ENCODE measurements around the gene TSC22D2.

The TSC22D2 gene

DNA sequence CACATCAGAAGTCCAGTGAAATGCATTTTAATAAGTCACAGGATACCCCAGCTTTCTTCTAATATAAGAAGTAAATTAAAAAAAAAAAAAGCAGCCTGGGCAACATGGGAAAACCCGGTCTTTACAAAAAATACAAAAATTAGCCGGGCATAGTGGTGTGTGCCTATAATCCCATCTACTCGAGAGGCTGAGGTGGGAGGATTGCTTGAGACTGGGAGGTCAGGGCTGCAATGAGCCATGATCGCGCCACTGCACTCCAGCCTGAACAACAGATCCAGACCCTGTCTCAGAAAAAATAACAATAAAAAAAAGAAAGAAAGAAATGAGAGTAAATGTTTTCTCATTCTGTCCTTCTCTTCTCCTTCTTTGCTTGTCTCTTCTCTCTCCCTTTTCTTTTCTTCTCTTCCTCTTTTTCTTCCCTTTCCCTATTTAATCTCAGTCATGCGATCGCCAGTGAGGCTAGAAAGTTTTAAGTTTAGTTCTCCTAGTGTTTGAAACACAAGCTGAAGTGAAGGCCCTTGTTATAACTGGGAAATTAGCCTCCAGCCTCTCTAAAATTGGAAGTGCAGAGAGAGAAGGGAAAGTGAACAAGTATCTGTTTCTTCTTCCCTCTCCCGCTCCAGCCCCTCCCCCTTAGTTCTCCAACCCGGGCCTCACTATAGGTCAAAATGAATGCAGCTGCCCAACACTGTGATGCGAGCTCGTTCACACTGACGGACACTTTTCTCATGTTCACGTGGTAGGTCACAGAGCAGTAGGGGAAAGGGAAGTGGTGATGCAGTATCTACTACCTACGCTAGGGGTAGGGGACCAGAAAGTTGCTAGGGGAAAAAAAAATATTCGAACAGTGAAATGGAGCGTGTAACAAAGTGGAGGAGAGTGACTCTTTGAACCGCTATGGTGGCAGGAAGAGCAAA, 23.5 kb upstream of the TSC22D2 start:
- peaks cover 1 to 14% (median 3%) of the 10 kb centered on the region in 5 donors for H3K4me1 ChIP-seq (ENCODE audit: control insufficient read depth in 5 of 5, insufficient read depth in 5 of 5, low read length in 5 of 5)
- H3K27me3 ChIP-seq (ENCODE audit: control insufficient read depth in 5 of 5, insufficient read depth in 4 of 5, low read length in 5 of 5) = no peaks in the 10 kb centered on the region
- H3K9ac ChIP-seq (ENCODE audit: low read length in 5 of 5) = peak overlapping the region in 2 of 5 donors; percentile 41 to 60
- H3K4me3 ChIP-seq (ENCODE audit: low read depth in 1 of 5, low read length in 5 of 5) = peak overlapping the region in 1 of 5 donors; percentile 9
- H3K36me3 ChIP-seq (ENCODE audit: control insufficient read depth in 5 of 5, insufficient read depth in 5 of 5, low read length in 5 of 5) = no peaks in the 10 kb centered on the region
- no peak overlapping the region for H3K27ac ChIP-seq (ENCODE audit: low read depth, low read length)
- H3K9me3 ChIP-seq (ENCODE audit: control insufficient read depth in 5 of 5, low read length in 5 of 5) = no peaks in the 10 kb centered on the region

DNA sequence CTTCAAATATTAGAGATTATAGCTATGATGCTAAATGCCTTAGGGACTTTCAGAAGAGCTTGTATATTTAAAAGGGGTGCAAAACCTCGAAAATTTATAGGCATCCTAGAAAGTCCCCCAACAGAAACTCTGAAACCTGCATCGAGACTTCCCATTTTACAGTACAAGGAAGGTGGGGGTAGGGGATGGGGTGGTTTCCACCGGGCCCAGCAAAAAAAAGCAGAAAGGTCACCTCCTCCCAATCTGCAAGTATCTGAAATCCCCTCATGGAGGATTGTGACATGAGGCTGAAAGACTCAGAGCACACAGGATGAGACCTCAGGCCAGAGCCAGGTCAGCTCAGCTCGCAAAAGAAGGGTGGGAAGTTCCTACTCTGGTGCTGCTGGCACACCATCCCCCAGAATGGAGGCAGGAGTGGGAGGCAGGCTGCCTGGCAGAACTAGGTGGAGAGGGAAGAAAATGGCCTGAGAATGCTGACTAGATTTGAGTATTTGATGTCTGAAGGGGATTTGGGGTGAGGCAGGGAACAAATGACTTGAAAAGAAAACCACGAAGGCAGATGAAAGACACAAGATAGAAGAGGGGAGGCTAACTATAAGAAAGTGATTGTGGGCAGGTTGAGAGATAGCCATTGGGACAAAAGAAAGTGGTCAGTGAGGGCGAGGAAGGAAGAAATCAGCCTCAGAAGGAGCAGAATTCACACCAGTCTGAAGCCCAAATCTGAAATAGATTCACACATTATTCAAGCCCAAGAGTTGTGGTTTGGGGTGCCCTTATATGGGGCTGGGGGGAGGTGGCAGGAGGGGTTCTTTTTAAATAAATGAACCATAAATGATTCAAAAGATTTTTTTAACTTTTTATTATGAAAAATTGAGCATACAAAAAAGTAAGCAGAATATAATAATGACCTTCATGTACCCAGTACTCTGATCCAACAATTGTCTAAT, 22.5 kb upstream of the TSC22D2 start:
- Histone ChIP-seq H3K4me3 (ENCODE audit: low read depth in 1 of 5, low read length in 5 of 5) (no peak overlapping the region), H3K4me1 (ENCODE audit: control insufficient read depth in 5 of 5, insufficient read depth in 5 of 5, low read length in 5 of 5) (peaks cover 1 to 14% (median 3%) of the 10 kb centered on the region in 5 donors), H3K27ac (ENCODE audit: low read depth, low read length) (no peak overlapping the region)

DNA sequence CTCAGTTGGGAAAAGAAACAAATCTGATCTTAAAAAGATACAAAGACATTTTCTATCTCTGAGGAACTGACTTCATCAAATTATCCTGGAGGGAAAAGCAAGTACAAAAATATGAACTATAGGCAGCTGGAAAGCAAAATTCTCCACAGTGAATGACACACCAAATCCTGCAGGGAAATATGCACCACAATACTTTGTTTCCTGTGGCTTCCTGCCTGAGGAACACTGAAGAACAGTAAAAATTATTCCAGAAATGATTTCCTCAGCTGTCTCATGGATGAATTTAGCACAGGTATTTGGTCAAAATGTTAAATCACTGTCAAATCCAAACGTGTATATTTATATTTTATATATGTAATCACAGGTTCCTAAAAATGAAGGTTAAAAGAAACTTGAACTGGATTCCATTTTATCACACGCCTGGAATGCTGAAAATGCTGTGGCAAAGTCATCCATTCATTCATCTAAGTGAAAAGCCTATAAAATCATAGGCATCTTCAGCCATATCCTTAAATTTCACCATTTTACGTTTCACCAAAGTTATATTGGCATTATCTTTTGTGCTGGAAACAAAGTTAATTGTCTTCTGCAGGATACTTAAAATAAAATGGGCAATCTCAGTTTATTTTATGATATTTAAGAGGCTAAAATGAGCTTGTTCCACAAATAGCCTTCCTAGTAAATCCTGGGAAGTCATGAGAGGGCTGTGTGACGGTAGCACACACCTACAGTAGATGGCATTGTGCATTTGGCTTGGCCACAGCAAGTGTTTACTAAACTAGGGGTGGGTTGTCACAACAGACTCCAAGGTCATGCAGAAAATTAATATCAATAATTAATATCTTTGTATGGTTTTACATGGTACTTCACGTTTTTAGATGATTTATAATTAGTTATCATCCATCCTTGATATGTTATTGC, 19.3 kb upstream of the TSC22D2 start:
- no peak overlapping the region for H3K27ac ChIP-seq (ENCODE audit: low read depth, low read length)
- peaks cover 1 to 14% (median 3%) of the 10 kb centered on the region in 5 donors for H3K4me1 ChIP-seq (ENCODE audit: control insufficient read depth in 5 of 5, insufficient read depth in 5 of 5, low read length in 5 of 5)
- no peaks in the 10 kb centered on the region for H3K9me3 ChIP-seq (ENCODE audit: control insufficient read depth in 5 of 5, low read length in 5 of 5)
- H3K36me3 ChIP-seq (ENCODE audit: control insufficient read depth in 5 of 5, insufficient read depth in 5 of 5, low read length in 5 of 5) = no peaks in the 10 kb centered on the region
- no peak overlapping the region for H3K4me3 ChIP-seq (ENCODE audit: low read depth in 1 of 5, low read length in 5 of 5)
- H3K9ac ChIP-seq (ENCODE audit: low read length in 5 of 5) = no peak overlapping the region
- H3K27me3 ChIP-seq (ENCODE audit: control insufficient read depth in 5 of 5, insufficient read depth in 4 of 5, low read length in 5 of 5) = no peaks in the 10 kb centered on the region

More for the DNA sequence above, 22.5 kb upstream of the TSC22D2 start:
- Histone ChIP-seq H3K36me3 (ENCODE audit: control insufficient read depth in 5 of 5, insufficient read depth in 5 of 5, low read length in 5 of 5) (no peaks in the 10 kb centered on the region), H3K9me3 (ENCODE audit: control insufficient read depth in 5 of 5, low read length in 5 of 5) (no peaks in the 10 kb centered on the region), H3K9ac (ENCODE audit: low read length in 5 of 5) (no peak overlapping the region), H3K27me3 (ENCODE audit: control insufficient read depth in 5 of 5, insufficient read depth in 4 of 5, low read length in 5 of 5) (no peaks in the 10 kb centered on the region)

- Histone ChIP-seq H3K4me1 (ENCODE audit: control insufficient read depth in 5 of 5, insufficient read depth in 5 of 5, low read length in 5 of 5) (peaks cover 0 to 14% (median under 1%) of the 10 kb centered on the region in 5 donors), H3K4me3 (ENCODE audit: low read depth in 1 of 5, low read length in 5 of 5) (no peak overlapping the region), H3K9ac (ENCODE audit: low read length in 5 of 5) (no peak overlapping the region), H3K27me3 (ENCODE audit: control insufficient read depth in 5 of 5, insufficient read depth in 4 of 5, low read length in 5 of 5) (no peaks in the 10 kb centered on the region), H3K9me3 (ENCODE audit: control insufficient read depth in 5 of 5, low read length in 5 of 5) (no peaks in the 10 kb centered on the region), H3K27ac (ENCODE audit: low read depth, low read length) (no peak overlapping the region), H3K36me3 (ENCODE audit: control insufficient read depth in 5 of 5, insufficient read depth in 5 of 5, low read length in 5 of 5) (no peaks in the 10 kb centered on the region)
Measured at GRCh38 chr3:150390087-150390486, 18.0 kb upstream of the TSC22D2 start.

DNA sequence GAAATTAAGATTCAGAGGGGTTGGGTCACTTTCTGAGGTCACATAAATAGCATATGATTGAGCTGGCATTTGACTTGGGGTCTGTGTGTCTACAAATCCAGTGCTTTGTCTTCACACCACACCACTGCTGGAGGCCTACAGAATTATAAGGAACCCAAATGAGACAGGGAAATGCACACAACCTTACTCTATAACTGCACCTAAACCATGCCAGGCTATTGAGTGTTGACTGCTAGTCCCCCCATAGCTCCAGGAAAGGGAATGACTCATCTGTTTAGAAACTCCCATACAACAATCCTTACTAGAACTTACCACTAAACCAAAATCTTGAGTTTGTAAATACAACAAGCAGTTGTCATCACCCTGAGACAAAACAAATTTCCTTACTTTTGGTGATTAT, 16.9 kb upstream of the TSC22D2 start:
- H3K4me3 ChIP-seq (ENCODE audit: low read depth in 1 of 5, low read length in 5 of 5) = no peak overlapping the region
- H3K27ac ChIP-seq (ENCODE audit: low read depth, low read length) = no peak overlapping the region
- H3K9ac ChIP-seq (ENCODE audit: low read length in 5 of 5) = no peak overlapping the region
- H3K4me1 ChIP-seq (ENCODE audit: control insufficient read depth in 5 of 5, insufficient read depth in 5 of 5, low read length in 5 of 5) = peaks cover 0 to 14% (median 0%) of the 10 kb centered on the region in 5 donors
- H3K9me3 ChIP-seq (ENCODE audit: control insufficient read depth in 5 of 5, low read length in 5 of 5) = no peaks in the 10 kb centered on the region
- no peaks in the 10 kb centered on the region for H3K27me3 ChIP-seq (ENCODE audit: control insufficient read depth in 5 of 5, insufficient read depth in 4 of 5, low read length in 5 of 5)
- no peaks in the 10 kb centered on the region for H3K36me3 ChIP-seq (ENCODE audit: control insufficient read depth in 5 of 5, insufficient read depth in 5 of 5, low read length in 5 of 5)

- Histone ChIP-seq H3K27me3 (ENCODE audit: control insufficient read depth in 5 of 5, insufficient read depth in 4 of 5, low read length in 5 of 5) (no peaks in the 10 kb centered on the region), H3K4me3 (ENCODE audit: low read depth in 1 of 5, low read length in 5 of 5) (no peak overlapping the region), H3K4me1 (ENCODE audit: control insufficient read depth in 5 of 5, insufficient read depth in 5 of 5, low read length in 5 of 5) (peaks cover 0 to 8% (median 0%) of the 10 kb centered on the region in 5 donors), H3K9ac (ENCODE audit: low read length in 5 of 5) (no peak overlapping the region), H3K9me3 (ENCODE audit: control insufficient read depth in 5 of 5, low read length in 5 of 5) (no peaks in the 10 kb centered on the region), H3K36me3 (ENCODE audit: control insufficient read depth in 5 of 5, insufficient read depth in 5 of 5, low read length in 5 of 5) (no peaks in the 10 kb centered on the region), H3K27ac (ENCODE audit: low read depth, low read length) (no peak overlapping the region)
Measured at GRCh38 chr3:150393745-150394144, 14.4 kb upstream of the TSC22D2 start.

- no peak overlapping the region for H3K9ac ChIP-seq (ENCODE audit: low read length in 5 of 5)
- H3K9me3 ChIP-seq (ENCODE audit: control insufficient read depth in 5 of 5, low read length in 5 of 5) = no peaks in the 10 kb centered on the region
- H3K27me3 ChIP-seq (ENCODE audit: control insufficient read depth in 5 of 5, insufficient read depth in 4 of 5, low read length in 5 of 5) = no peaks in the 10 kb centered on the region
- no peaks in the 10 kb centered on the region for H3K36me3 ChIP-seq (ENCODE audit: control insufficient read depth in 5 of 5, insufficient read depth in 5 of 5, low read length in 5 of 5)
- H3K4me3 ChIP-seq (ENCODE audit: low read depth in 1 of 5, low read length in 5 of 5) = no peak overlapping the region
- no peak overlapping the region for H3K27ac ChIP-seq (ENCODE audit: low read depth, low read length)
- H3K4me1 ChIP-seq (ENCODE audit: control insufficient read depth in 5 of 5, insufficient read depth in 5 of 5, low read length in 5 of 5) = no peaks in the 10 kb centered on the region
Measured at GRCh38 chr3:150394606-150395005, 13.5 kb upstream of the TSC22D2 start.

DNA sequence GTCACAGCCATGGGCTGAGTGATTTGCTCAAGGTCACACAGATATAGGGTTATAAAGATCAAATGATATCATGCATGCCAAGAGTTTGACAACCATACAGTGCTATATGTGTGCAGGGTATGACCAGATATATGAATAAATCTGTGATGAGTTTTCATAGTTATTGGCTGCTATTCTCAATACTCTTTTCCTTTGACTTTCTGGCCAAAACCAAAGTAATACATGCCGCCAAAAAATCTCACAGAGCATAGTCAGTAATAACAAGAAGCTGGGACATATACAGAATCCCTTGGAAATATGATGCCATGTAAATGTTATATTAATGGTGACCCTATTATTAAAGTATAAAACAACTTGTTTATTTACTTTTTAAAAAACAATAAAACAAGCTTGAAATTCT, 11.6 kb upstream of the TSC22D2 start:
- no peaks in the 10 kb centered on the region for H3K4me1 ChIP-seq (ENCODE audit: control insufficient read depth in 5 of 5, insufficient read depth in 5 of 5, low read length in 5 of 5)
- no peaks in the 10 kb centered on the region for H3K36me3 ChIP-seq (ENCODE audit: control insufficient read depth in 5 of 5, insufficient read depth in 5 of 5, low read length in 5 of 5)
- H3K27me3 ChIP-seq (ENCODE audit: control insufficient read depth in 5 of 5, insufficient read depth in 4 of 5, low read length in 5 of 5) = no peaks in the 10 kb centered on the region
- no peaks in the 10 kb centered on the region for H3K9me3 ChIP-seq (ENCODE audit: control insufficient read depth in 5 of 5, low read length in 5 of 5)
- no peak overlapping the region for H3K27ac ChIP-seq (ENCODE audit: low read depth, low read length)
- H3K4me3 ChIP-seq (ENCODE audit: low read depth in 1 of 5, low read length in 5 of 5) = no peak overlapping the region
- no peak overlapping the region for H3K9ac ChIP-seq (ENCODE audit: low read length in 5 of 5)

DNA sequence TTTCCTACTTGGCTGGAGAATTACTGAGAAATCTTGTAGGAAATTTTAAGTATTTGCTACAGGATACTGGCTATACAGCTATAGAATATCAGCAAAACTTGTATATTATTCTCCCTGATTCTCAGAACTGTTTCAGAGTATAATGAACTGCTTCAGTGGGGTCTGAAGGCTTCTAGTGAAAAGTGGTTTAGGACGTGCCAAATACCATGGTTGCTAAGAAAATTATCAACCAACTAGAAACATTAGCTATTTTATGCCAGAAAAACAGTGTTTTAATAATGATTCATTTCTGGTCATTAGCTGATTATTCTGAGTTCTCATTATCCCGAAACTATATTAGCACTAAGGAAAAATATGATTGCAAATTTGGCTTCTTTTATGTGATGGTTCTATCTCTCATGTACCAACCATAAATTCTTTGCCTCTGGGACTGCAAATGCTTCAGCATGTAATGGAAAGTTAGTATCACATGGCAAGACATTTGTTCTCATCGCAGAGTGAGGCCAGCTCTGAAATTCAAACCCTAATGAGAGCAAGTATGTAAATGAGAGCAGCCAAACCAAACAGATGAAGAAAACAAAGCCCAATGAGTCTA, 11.0 kb upstream of the TSC22D2 start:
- no peak overlapping the region for H3K27ac ChIP-seq (ENCODE audit: low read depth, low read length)
- no peaks in the 10 kb centered on the region for H3K4me1 ChIP-seq (ENCODE audit: control insufficient read depth in 5 of 5, insufficient read depth in 5 of 5, low read length in 5 of 5)
- H3K9ac ChIP-seq (ENCODE audit: low read length in 5 of 5) = no peak overlapping the region
- no peak overlapping the region for H3K4me3 ChIP-seq (ENCODE audit: low read depth in 1 of 5, low read length in 5 of 5)
- H3K9me3 ChIP-seq (ENCODE audit: control insufficient read depth in 5 of 5, low read length in 5 of 5) = no peaks in the 10 kb centered on the region
- no peaks in the 10 kb centered on the region for H3K27me3 ChIP-seq (ENCODE audit: control insufficient read depth in 5 of 5, insufficient read depth in 4 of 5, low read length in 5 of 5)
- H3K36me3 ChIP-seq (ENCODE audit: control insufficient read depth in 5 of 5, insufficient read depth in 5 of 5, low read length in 5 of 5) = no peaks in the 10 kb centered on the region

Data from subcutaneous abdominal adipose tissue (tissue), 5 donors.